CD4-positive, alpha-beta memory T cell (primary cell): Measurements from ENCODE around the gene KCTD4. TPM values are rescaled to one million over a fixed set of nuclear protein-coding genes. Genes with fewer than 3 reads are reported as not detected.
"Not testable (repeated sequence)": the region's sequence is repeated elsewhere in the genome, so short reads cannot be mapped to it uniquely, and the experiment has no call there.

Experiments used
- CTCF ChIA-PET: fragments of 350-600 bp; sonication (Branson Sonifier 250); formaldehyde crosslinking; loops from one replicate; lab custom pipeline; 2021; ENCODE audit warnings: inconsistent platforms; ENCODE audit not compliant: partially characterized antibody; lab: Charles Lee
- POLR2A ChIA-PET: fragments of 350-600 bp; sonication (Branson Sonifier 250); formaldehyde crosslinking; loops from one replicate; lab custom pipeline; 2021; ENCODE audit not compliant: partially characterized antibody; lab: Charles Lee
- DNase-seq, 5 donors: peaks; one replicate each; pipeline versions ENCODE4 v3.0.0 to v3.0.0-alpha.2; 2020 to 2022; ENCODE audit warnings: mixed read lengths in 1 of 5
- H3K27ac ChIP-seq: one replicate; pipeline ENCODE4 v1.7.0; 2013; ENCODE audit warnings: low read depth, low read length
- H3K27me3 ChIP-seq: 2 replicates; pipeline ENCODE4 v1.7.0; 2013; ENCODE audit warnings: mild to moderate bottlenecking, low read length, moderate library complexity; ENCODE audit not compliant: insufficient read depth
- H3K36me3 ChIP-seq: 2 replicates; pipeline ENCODE4 v1.7.0; 2013; ENCODE audit warnings: mild to moderate bottlenecking, low read length, moderate library complexity; ENCODE audit not compliant: insufficient read depth
- H3K4me1 ChIP-seq: 2 replicates; pipeline ENCODE4 v1.7.0; 2013; ENCODE audit warnings: mild to moderate bottlenecking, low read length, moderate library complexity; ENCODE audit not compliant: insufficient read depth
- H3K4me3 ChIP-seq, 2 donors: one replicate each; pipeline ENCODE4 v1.7.0; 2013; ENCODE audit warnings: low read length in 2 of 2, mild to moderate bottlenecking in 1 of 2
- H3K9me3 ChIP-seq, 2 donors: one replicate each; pipeline ENCODE4 v1.7.0; 2013; ENCODE audit warnings: low read length in 2 of 2, control low read depth in 1 of 2; ENCODE audit not compliant: control insufficient read depth in 1 of 2
- H3K27ac Mint-ChIP-seq, 7 donors: one replicate each; pipeline ENCODE4 v1.8.0; 2020 to 2021; ENCODE audit warnings: mixed read lengths in 7 of 7, mild to moderate bottlenecking in 6 of 7, inconsistent platforms in 3 of 7, moderate library complexity in 3 of 7
- H3K27me3 Mint-ChIP-seq, 2 donors: one replicate each; pipeline ENCODE4 v1.8.0; 2020 to 2021; ENCODE audit warnings: mixed read lengths in 2 of 2
- H3K36me3 Mint-ChIP-seq, 2 donors: one replicate each; pipeline ENCODE4 v1.8.0; 2020 to 2021; ENCODE audit warnings: mixed read lengths in 2 of 2, inconsistent platforms in 1 of 2, mild to moderate bottlenecking in 1 of 2
- H3K4me1 Mint-ChIP-seq, 4 donors: one replicate each; pipeline ENCODE4 v1.8.0; 2020 to 2021; ENCODE audit warnings: mixed read lengths in 4 of 4, mild to moderate bottlenecking in 1 of 4
- H3K4me3 Mint-ChIP-seq, 8 donors: one replicate each; pipeline ENCODE4 v1.8.0; 2020 to 2021; ENCODE audit warnings: mixed read lengths in 8 of 8, mild to moderate bottlenecking in 7 of 8, moderate library complexity in 6 of 8, inconsistent platforms in 3 of 8
- H3K9me3 Mint-ChIP-seq, 8 donors: one replicate each; pipeline ENCODE4 v1.8.0; 2020 to 2021; ENCODE audit warnings: mixed read lengths in 8 of 8, mild to moderate bottlenecking in 5 of 8, inconsistent platforms in 3 of 8, moderate library complexity in 1 of 8
- intact Hi-C: fragments of 100-400 bp; cut with micrococcal nuclease; formaldehyde crosslinking; loops from one replicate; pipeline ENCODE4 v1.15.1; 2023
- polyA plus RNA-seq, 2 donors: library from polyadenylated mRNA; unstranded; fragments of 300-500 nt; fragmentation: Illumina TruSeq; gene quantifications; one replicate each; pipeline ENCODE4 v1.2.3, GENCODE V29; 2021
- total RNA-seq, 2 experiments: library from RNA; stranded (reverse); gene quantifications; one replicate each; pipeline ENCODE4 v1.2.3, GENCODE V29; 2021

Gene KCTD4
- total and polyA plus RNA-seq, 4 experiments from 2014 or later = 0.22 TPM; not detected in 3

DNA sequence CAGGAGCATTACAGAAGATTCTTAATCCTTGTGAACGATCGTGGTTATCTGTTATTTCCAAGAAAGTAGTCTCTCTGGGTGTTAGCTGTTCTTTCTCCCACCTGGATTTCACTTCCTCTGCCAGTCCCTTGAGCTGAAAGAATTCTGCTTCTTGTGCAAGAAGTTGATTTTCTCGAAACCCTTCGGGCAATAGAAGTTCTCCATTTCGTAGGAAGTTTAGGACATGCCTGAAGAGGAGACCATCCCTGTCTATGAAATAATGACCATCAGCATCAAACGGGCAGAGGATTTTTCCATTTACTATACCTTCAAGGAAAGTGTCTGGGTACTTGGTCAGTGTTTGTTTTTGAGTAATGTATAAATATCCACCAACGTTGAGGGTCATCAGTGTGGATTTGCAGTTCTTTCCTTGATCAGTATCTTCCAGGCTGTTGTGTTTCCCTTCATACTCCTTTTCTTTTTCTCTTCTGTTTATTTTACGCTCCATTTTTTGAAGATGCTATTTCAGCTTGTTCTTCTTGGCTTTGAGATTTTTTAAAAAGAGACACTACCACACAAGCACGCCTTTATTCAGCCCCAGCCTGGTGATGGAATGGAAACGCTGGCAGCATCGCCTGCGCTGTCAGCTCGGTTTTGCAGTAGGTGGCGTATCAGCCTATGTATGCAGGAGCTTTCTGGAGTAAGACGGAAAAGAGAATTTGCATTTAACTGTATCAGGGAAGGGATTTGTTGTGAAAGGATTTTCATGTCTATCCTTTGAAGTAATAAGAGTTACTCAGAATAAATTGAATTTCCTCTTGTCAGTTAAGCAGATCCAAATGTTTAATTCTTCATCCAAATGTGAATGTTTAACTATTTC lies 6.5 kb downstream of the KCTD4 start:
- Histone ChIP-seq H3K27me3 (no peaks in the 10 kb centered on the region), H3K27ac (no peak overlapping the region), H3K4me3 (no peak overlapping the region), H3K9me3 (no peaks in the 10 kb centered on the region), H3K36me3 (no peaks in the 10 kb centered on the region), H3K4me1 (no peaks in the 10 kb centered on the region)
- intact Hi-C loops = no loop called here
- Mint-ChIP-seq H3K4me1 (peaks cover 0 to 6% (median 2%) of the 10 kb centered on the region in 4 donors), H3K27ac (no peak overlapping the region), H3K36me3 (peaks cover 11 to 12% of the 10 kb centered on the region in 2 donors), H3K4me3 (no peak overlapping the region), H3K27me3 (no peaks in the 10 kb centered on the region), H3K9me3 (no peaks in the 10 kb centered on the region)
- DNase-seq = no peak
- ChIA-PET POLR2A (no interaction called here), CTCF (no interaction called here)

DNA sequence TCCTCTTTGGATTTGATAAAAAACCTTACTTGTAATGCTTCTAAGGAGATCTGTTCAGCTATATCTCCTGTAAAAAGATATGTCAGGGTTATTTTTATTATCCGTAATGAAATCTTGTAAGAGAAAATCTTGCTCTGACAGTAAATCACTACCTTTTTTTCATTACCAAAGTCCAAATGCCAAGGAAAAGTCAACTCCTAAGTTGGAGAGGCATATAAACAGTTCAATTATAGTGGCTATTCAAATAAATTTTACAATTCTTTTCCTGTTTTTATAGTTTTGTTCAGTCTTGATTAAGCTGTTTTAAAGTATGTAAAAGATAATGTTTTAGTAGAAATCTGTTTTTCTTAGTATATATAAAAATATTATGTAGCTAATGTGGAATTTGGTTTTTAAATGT lies 9.0 kb downstream of the KCTD4 start:
- Mint-ChIP-seq H3K4me3 (no peak overlapping the region), H3K27ac (no peak overlapping the region), H3K4me1 (peaks cover 0 to 3% (median under 1%) of the 10 kb centered on the region in 4 donors), H3K27me3 (no peaks in the 10 kb centered on the region), H3K36me3 (peaks cover 18 to 23% of the 10 kb centered on the region in 2 donors), H3K9me3 (peaks cover 0 to 4% (median 0%) of the 10 kb centered on the region in 8 donors)
- Histone ChIP-seq H3K4me1 (no peaks in the 10 kb centered on the region), H3K27ac (no peak overlapping the region), H3K4me3 (no peak overlapping the region), H3K27me3 (no peaks in the 10 kb centered on the region), H3K36me3 (no peaks in the 10 kb centered on the region), H3K9me3 (no peaks in the 10 kb centered on the region)
- no peak for DNase-seq
- ChIA-PET CTCF (no interaction called here), POLR2A (no interaction called here)
- intact Hi-C loops = no loop called here

DNA sequence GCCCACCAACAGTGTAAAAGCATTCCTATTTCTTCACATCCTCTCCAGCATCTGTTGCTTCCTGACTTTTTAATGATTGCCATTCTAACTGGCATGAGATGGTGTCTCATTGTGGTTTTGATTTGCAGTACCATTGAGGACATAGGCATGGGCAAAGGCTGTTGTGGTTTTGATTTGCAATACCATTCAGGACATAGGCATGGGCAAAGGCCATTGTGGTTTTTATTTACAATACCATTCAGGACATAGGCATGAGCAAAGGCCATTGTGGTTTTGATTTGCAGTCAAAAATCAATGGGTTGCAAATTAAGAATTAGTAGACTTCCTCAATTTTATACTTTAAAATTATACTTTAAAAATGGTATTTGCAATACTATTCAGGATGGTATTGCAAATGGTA lies 11.3 kb downstream of the KCTD4 start:
- DNase-seq = not testable (repeated sequence)

DNA sequence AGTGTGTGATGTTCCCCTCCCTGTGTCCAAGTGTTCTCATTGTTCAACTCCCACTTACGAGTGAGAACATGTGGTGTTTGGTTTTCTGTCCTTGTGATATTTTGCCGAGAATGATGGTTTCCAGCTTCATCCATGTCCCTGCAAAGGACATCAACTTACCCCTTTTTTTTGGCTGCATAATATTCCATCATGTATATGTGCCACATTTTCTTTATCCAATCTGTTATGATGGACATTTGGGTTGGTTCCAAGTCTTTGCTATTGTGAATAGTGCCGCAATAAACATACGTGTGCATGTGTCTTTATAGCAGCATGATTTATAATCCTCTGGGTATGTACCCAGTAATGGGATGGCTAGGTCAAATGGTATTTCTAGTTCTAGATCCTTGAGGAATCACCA lies 11.8 kb downstream of the KCTD4 start:
- H3K4me1 ChIP-seq, H3K27ac ChIP-seq, H3K27me3 ChIP-seq, DNase-seq, POLR2A ChIA-PET, H3K9me3 Mint-ChIP-seq, intact Hi-C loops, H3K9me3 ChIP-seq, H3K4me3 Mint-ChIP-seq, H3K36me3 ChIP-seq, H3K27ac Mint-ChIP-seq, CTCF ChIA-PET, H3K4me1 Mint-ChIP-seq, H3K27me3 Mint-ChIP-seq, H3K4me3 ChIP-seq: not testable (repeated sequence)
- H3K36me3 Mint-ChIP-seq = peaks cover 17 to 27% of the 10 kb centered on the region in 2 donors

More for the DNA sequence above, 11.3 kb downstream of the KCTD4 start:
- H3K4me1 Mint-ChIP-seq, H3K9me3 ChIP-seq, H3K4me3 Mint-ChIP-seq, intact Hi-C loops, H3K27me3 ChIP-seq, H3K27ac ChIP-seq, H3K27ac Mint-ChIP-seq, CTCF ChIA-PET, H3K27me3 Mint-ChIP-seq, H3K9me3 Mint-ChIP-seq, H3K4me1 ChIP-seq, H3K36me3 ChIP-seq, H3K4me3 ChIP-seq, POLR2A ChIA-PET: not testable (repeated sequence)
- H3K36me3 Mint-ChIP-seq = peaks cover 17 to 24% of the 10 kb centered on the region in 2 donors

DNA sequence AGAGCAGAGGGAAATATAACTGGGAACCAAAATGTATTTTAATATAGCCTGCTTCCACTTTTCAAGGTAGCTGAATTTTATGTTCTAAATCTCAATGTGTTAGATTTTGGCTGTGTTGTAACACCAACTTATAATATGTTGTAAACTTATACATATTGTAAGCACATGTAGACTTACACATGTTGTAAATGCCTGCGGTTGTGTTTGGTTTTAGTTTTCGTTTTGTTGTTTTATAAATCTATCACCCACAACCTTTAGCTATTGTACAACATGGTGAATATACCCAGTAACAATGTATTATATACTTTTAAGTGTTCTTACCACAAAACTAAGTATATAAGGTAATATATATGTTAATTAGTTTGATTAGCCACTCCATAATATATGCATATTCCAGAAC lies 15.6 kb downstream of the KCTD4 start:
- ChIA-PET POLR2A (no interaction called here), CTCF (interaction anchor here (0.6 kb wide), 1 partner anchor 139 kb away, joined by 3 read pairs; no protein-coding TSS in a partner anchor)
- peaks cover 33 to 35% of the 10 kb centered on the region in 2 donors for H3K36me3 Mint-ChIP-seq
- H3K27ac ChIP-seq = no peak overlapping the region
- H3K9me3 Mint-ChIP-seq = peaks cover 0 to 4% (median 0%) of the 10 kb centered on the region in 8 donors
- no peak overlapping the region for H3K4me3 ChIP-seq
- H3K27ac Mint-ChIP-seq = no peak overlapping the region
- H3K9me3 ChIP-seq = no peaks in the 10 kb centered on the region
- no peak for DNase-seq
- peaks cover 3 to 18% (median 6%) of the 10 kb centered on the region in 4 donors for H3K4me1 Mint-ChIP-seq
- H3K4me1 ChIP-seq = peaks cover under 1% of the 10 kb centered on the region
- H3K4me3 Mint-ChIP-seq = no peak overlapping the region
- no peaks in the 10 kb centered on the region for H3K27me3 ChIP-seq
- H3K27me3 Mint-ChIP-seq = no peaks in the 10 kb centered on the region
- H3K36me3 ChIP-seq = no peaks in the 10 kb centered on the region
- intact Hi-C loops = no loop called here

GRCh38 chr13:45184693-45185092 lies 16.2 kb downstream of the KCTD4 start:
- POLR2A ChIA-PET = no interaction called here
- H3K36me3 Mint-ChIP-seq = peaks cover 33 to 35% of the 10 kb centered on the region in 2 donors
- no peak overlapping the region for H3K4me3 Mint-ChIP-seq

GRCh38 chr13:45180713-45181601 lies 19.9 kb downstream of the KCTD4 start:
- DNase-seq = no peak
- ChIA-PET POLR2A (no interaction called here), CTCF (interaction anchor here (1.0 kb wide), 1 partner anchor 25 kb away, joined by 3 read pairs; no protein-coding TSS in a partner anchor)
- Mint-ChIP-seq H3K9me3 (no peaks in the 10 kb centered on the region), H3K4me1 (peaks cover 13 to 45% (median 21%) of the 10 kb centered on the region in 4 donors), H3K27ac (peak overlapping the region in 2 of 7 donors; percentile 41 to 74), H3K4me3 (no peak overlapping the region), H3K36me3 (peaks cover 24 to 26% of the 10 kb centered on the region in 2 donors), H3K27me3 (no peaks in the 10 kb centered on the region)
- no peak overlapping the region for H3K4me3 ChIP-seq
- no peaks in the 10 kb centered on the region for H3K36me3 ChIP-seq
- H3K4me1 ChIP-seq = peaks cover 4% of the 10 kb centered on the region
- H3K27me3 ChIP-seq = no peaks in the 10 kb centered on the region
- no peaks in the 10 kb centered on the region for H3K9me3 ChIP-seq
- H3K27ac ChIP-seq = no peak overlapping the region
- intact Hi-C loops = no loop called here

More at GRCh38 chr13:45184693-45185092, 16.2 kb downstream of the KCTD4 start:
- Histone ChIP-seq H3K27me3 (no peaks in the 10 kb centered on the region), H3K9me3 (no peaks in the 10 kb centered on the region), H3K36me3 (no peaks in the 10 kb centered on the region), H3K4me1 (peaks cover 4% of the 10 kb centered on the region), H3K4me3 (no peak overlapping the region), H3K27ac (no peak overlapping the region)
- peak overlapping the region in 1 of 7 donors; percentile 75 for H3K27ac Mint-ChIP-seq
- no peak for DNase-seq
- CTCF ChIA-PET = interaction anchor here (0.6 to 0.8 kb wide), 2 partner anchors 124 to 138 kb away, joined by 3 read pairs; no protein-coding TSS in a partner anchor
- intact Hi-C loops = no loop called here
- H3K4me1 Mint-ChIP-seq = peaks cover 4 to 21% (median 10%) of the 10 kb centered on the region in 4 donors
- H3K9me3 Mint-ChIP-seq = peaks cover 0 to 4% (median 0%) of the 10 kb centered on the region in 8 donors
- H3K27me3 Mint-ChIP-seq = no peaks in the 10 kb centered on the region
